T-cell (primary cell): ENCODE data around the gene SBK2. TPM values are rescaled to one million over a fixed set of nuclear protein-coding genes. Genes with fewer than 3 reads are reported as not detected.

Experiments
- ATAC-seq, 4 experiments: fragments of 200-7000 bp in 3 of 4; fragments of 150-1000 bp in 1 of 4; cut with Tn5 transposase; replicated peaks in 1 of 4; 1 replicate in 3 of 4; 2 replicates in 1 of 4; pipeline ENCODE4 v1.10.0; 2021; ENCODE audit warnings: moderate library complexity in 3 of 4, mild to moderate bottlenecking in 2 of 4, moderate number of reproducible peaks in 1 of 4
- CTCF ChIA-PET, 2 donors: fragments of 300-600 bp; sonication (Branson Sonifier 250); formaldehyde crosslinking; loops; one replicate each; lab custom pipeline; 2022; ENCODE audit warnings: antibody characterized with exemption in 2 of 2; lab: Charles Lee
- POLR2A ChIA-PET, 2 donors: fragments of 300-600 bp; sonication (Branson Sonifier 250); formaldehyde crosslinking; loops; one replicate each; lab custom pipeline; 2022; ENCODE audit warnings: antibody characterized with exemption in 2 of 2; lab: Charles Lee
- DNase-seq, 35 experiments: peaks; one replicate each; pipeline versions ENCODE4 v3.0.0 to v3.0.0-alpha.2; 2013 to 2023
- H3K27ac ChIP-seq: one replicate; pipeline ENCODE4 v1.5.1; 2013; ENCODE audit warnings: low read length
- H3K27me3 ChIP-seq, 2 experiments: replicated peaks in 1 of 2; 1 replicate in 1 of 2; 2 replicates in 1 of 2; pipeline versions ENCODE4 v1.6.1 to v1.7.0; 2013; ENCODE audit warnings: low read length in 1 of 2, mixed read lengths in 1 of 2; ENCODE audit not compliant: control insufficient read depth in 2 of 2, insufficient read depth in 2 of 2; ENCODE audit errors: extremely low read depth in 1 of 2
- H3K36me3 ChIP-seq, 2 donors: 1 replicate in 1 of 2; 2 replicates in 1 of 2; pipeline versions ENCODE4 v1.6.1 to v1.7.0; 2013; ENCODE audit warnings: low read length in 1 of 2; ENCODE audit not compliant: control insufficient read depth in 2 of 2, insufficient read depth in 1 of 2; ENCODE audit errors: extremely low read depth in 1 of 2
- H3K4me1 ChIP-seq, 2 experiments: 1 replicate in 1 of 2; 2 replicates in 1 of 2; pipeline versions ENCODE4 v1.6.1 to v1.7.0; 2013; ENCODE audit warnings: low read length in 2 of 2, mixed read lengths in 1 of 2; ENCODE audit not compliant: insufficient read depth in 2 of 2, control insufficient read depth in 1 of 2; ENCODE audit errors: extremely low read depth in 1 of 2
- H3K4me3 ChIP-seq, 2 donors: 1 replicate in 1 of 2; 2 replicates in 1 of 2; pipeline versions ENCODE4 v1.5.1 to v1.7.0; 2013; ENCODE audit warnings: mild to moderate bottlenecking in 2 of 2, low read length in 1 of 2, moderate library complexity in 1 of 2; ENCODE audit not compliant: control insufficient read depth in 1 of 2; ENCODE audit errors: extremely low read depth in 1 of 2
- H3K9me3 ChIP-seq: 2 replicates; pipeline ENCODE4 v1.7.0; 2013
- H3K27ac Mint-ChIP-seq, 2 donors: one replicate each; pipeline ENCODE4 v1.8.0; 2020 to 2021; ENCODE audit warnings: mild to moderate bottlenecking in 2 of 2, mixed read lengths in 2 of 2
- H3K27me3 Mint-ChIP-seq, 2 donors: one replicate each; pipeline ENCODE4 v1.8.0; 2021 to 2022; ENCODE audit warnings: mixed read lengths in 2 of 2
- H3K36me3 Mint-ChIP-seq: one replicate; pipeline ENCODE4 v1.8.0; 2021; ENCODE audit warnings: mixed read lengths
- H3K4me1 Mint-ChIP-seq, 3 donors: one replicate each; pipeline ENCODE4 v1.8.0; 2020 to 2022; ENCODE audit warnings: mixed read lengths in 3 of 3, mild to moderate bottlenecking in 1 of 3
- H3K4me3 Mint-ChIP-seq, 3 donors: one replicate each; pipeline ENCODE4 v1.8.0; 2020 to 2022; ENCODE audit warnings: mild to moderate bottlenecking in 3 of 3, mixed read lengths in 3 of 3, moderate library complexity in 3 of 3
- H3K9me3 Mint-ChIP-seq, 3 donors: one replicate each; pipeline ENCODE4 v1.8.0; 2020 to 2022; ENCODE audit warnings: mixed read lengths in 3 of 3
- WGBS: methylation state at CpG from one replicate; pipeline ENCODE4 v1.1.5; 2013; ENCODE audit warnings: missing lambda C conversion rate; ENCODE audit not compliant: insufficient coverage; 5-methylcytosine and 5-hydroxymethylcytosine counted together
- total RNA-seq, 35 experiments: library from RNA in 6 of 35; stranded (reverse) in 6 of 35; fragments of 120-200 nt in 1 of 35; gene quantifications; one replicate each; pipeline versions ENCODE4 v1.2.1 to v1.2.4 and lab custom pipeline; 2013 to 2026

Gene SBK2
- total RNA-seq, 5 donors from 2014 or later (not counting 1 experiment from before 2014, with no cell fraction given) = not detected

GRCh38 chr19:55539090-55539984 lies 2.4 kb upstream of the SBK2 start:
- Mint-ChIP-seq H3K4me3 (no peak overlapping the region), H3K4me1 (no peaks in the 10 kb centered on the region), H3K9me3 (peaks cover 0 to 3% (median 0%) of the 10 kb centered on the region in 3 donors), H3K27ac (no peak overlapping the region), H3K36me3 (no peaks in the 10 kb centered on the region), H3K27me3 (peaks cover 5 to 7% of the 10 kb centered on the region in 2 donors)
- WGBS = 91% methylated on average over 33 of the region's 33 CpGs
- H3K27me3 ChIP-seq = peaks cover 0 to 15% of the 10 kb centered on the region in 2 experiments
- H3K36me3 ChIP-seq = no peaks in the 10 kb centered on the region
- no peaks in the 10 kb centered on the region for H3K4me1 ChIP-seq
- ChIA-PET POLR2A (no interaction called here), CTCF (no interaction called here)
- H3K27ac ChIP-seq = no peak overlapping the region
- ATAC-seq (no peak), DNase-seq (no peak)
- no peak overlapping the region for H3K4me3 ChIP-seq
- H3K9me3 ChIP-seq = no peaks in the 10 kb centered on the region

GRCh38 chr19:55538132-55538531 lies 1.2 kb upstream of the SBK2 start:
- no peak overlapping the region for H3K4me3 Mint-ChIP-seq

GRCh38 chr19:55537741-55538111 lies 793 bp upstream of the SBK2 start:
- H3K27ac ChIP-seq = no peak overlapping the region
- DNase-seq = no peak
- CTCF ChIA-PET = no interaction called here
- no peaks in the 10 kb centered on the region for H3K9me3 Mint-ChIP-seq
- no peaks in the 10 kb centered on the region for H3K36me3 Mint-ChIP-seq
- H3K27me3 Mint-ChIP-seq = peaks cover 0 to 2% of the 10 kb centered on the region in 2 donors
- peaks cover 0 to 11% of the 10 kb centered on the region in 2 experiments for H3K27me3 ChIP-seq
- ATAC-seq = no peak
- H3K4me1 Mint-ChIP-seq = no peaks in the 10 kb centered on the region
- H3K9me3 ChIP-seq = no peaks in the 10 kb centered on the region
- H3K36me3 ChIP-seq = no peaks in the 10 kb centered on the region
- H3K4me3 ChIP-seq = no peak overlapping the region
- POLR2A ChIA-PET = no interaction called here
- no peak overlapping the region for H3K4me3 Mint-ChIP-seq
- no peaks in the 10 kb centered on the region for H3K4me1 ChIP-seq
- 100% methylated on average over 3 of the region's 5 CpGs for WGBS
- no peak overlapping the region for H3K27ac Mint-ChIP-seq

More at GRCh38 chr19:55538132-55538531, 1.2 kb upstream of the SBK2 start:
- no peaks in the 10 kb centered on the region for H3K4me1 Mint-ChIP-seq
- H3K9me3 Mint-ChIP-seq = no peaks in the 10 kb centered on the region
- no peaks in the 10 kb centered on the region for H3K4me1 ChIP-seq
- H3K27me3 Mint-ChIP-seq = peaks cover under 1 to 2% of the 10 kb centered on the region in 2 donors
- WGBS = 100% methylated on average over 3 of the region's 5 CpGs
- no peaks in the 10 kb centered on the region for H3K9me3 ChIP-seq
- H3K27ac Mint-ChIP-seq = no peak overlapping the region
- H3K36me3 Mint-ChIP-seq = no peaks in the 10 kb centered on the region
- DNase-seq (no peak), ATAC-seq (no peak)
- H3K27ac ChIP-seq = no peak overlapping the region
- CTCF ChIA-PET = no interaction called here
- no peak overlapping the region for H3K4me3 ChIP-seq
- peaks cover 0 to 9% of the 10 kb centered on the region in 2 experiments for H3K27me3 ChIP-seq
- POLR2A ChIA-PET = no interaction called here
- no peaks in the 10 kb centered on the region for H3K36me3 ChIP-seq

- peaks cover 0 to 15% of the 10 kb centered on the region in 2 experiments for H3K27me3 ChIP-seq
- H3K9me3 Mint-ChIP-seq = no peaks in the 10 kb centered on the region
- H3K4me3 ChIP-seq = no peak overlapping the region
- DNase-seq = no peak
- no peaks in the 10 kb centered on the region for H3K9me3 ChIP-seq
- no peaks in the 10 kb centered on the region for H3K36me3 ChIP-seq
- no peak overlapping the region for H3K27ac Mint-ChIP-seq
- no peaks in the 10 kb centered on the region for H3K27me3 Mint-ChIP-seq
- no peak overlapping the region for H3K27ac ChIP-seq
- WGBS = 91% methylated on average over 5 of the region's 11 CpGs
- H3K4me1 Mint-ChIP-seq = no peaks in the 10 kb centered on the region
- no peaks in the 10 kb centered on the region for H3K36me3 Mint-ChIP-seq
- POLR2A ChIA-PET = no interaction called here
- H3K4me1 ChIP-seq = no peaks in the 10 kb centered on the region
- CTCF ChIA-PET = no interaction called here
- no peak for ATAC-seq
- H3K4me3 Mint-ChIP-seq = no peak overlapping the region
Observed at GRCh38 chr19:55536366-55536765, 567 bp downstream of the SBK2 start.

- Histone ChIP-seq H3K36me3 (no peaks in the 10 kb centered on the region), H3K27ac (no peak overlapping the region), H3K4me1 (no peaks in the 10 kb centered on the region), H3K9me3 (no peaks in the 10 kb centered on the region), H3K27me3 (peaks cover 0 to 18% of the 10 kb centered on the region in 2 experiments), H3K4me3 (no peak overlapping the region)
- WGBS = 93% methylated on average over 22 of the region's 22 CpGs
- ATAC-seq = no peak
- Mint-ChIP-seq H3K27ac (no peak overlapping the region), H3K4me1 (no peaks in the 10 kb centered on the region), H3K36me3 (no peaks in the 10 kb centered on the region), H3K4me3 (no peak overlapping the region), H3K27me3 (no peaks in the 10 kb centered on the region), H3K9me3 (no peaks in the 10 kb centered on the region)
- no peak for DNase-seq
- ChIA-PET CTCF (no interaction called here), POLR2A (no interaction called here)
Observed at GRCh38 chr19:55535965-55536350, 975 bp downstream of the SBK2 start.

GRCh38 chr19:55535173-55535964 lies 1.6 kb downstream of the SBK2 start:
- H3K4me3 ChIP-seq = no peak overlapping the region
- no peak overlapping the region for H3K27ac Mint-ChIP-seq
- ChIA-PET CTCF (interaction anchor here in 1 of 2 donors (0.6 kb wide), 1 partner anchor 10 kb away, joined by 6 read pairs; no protein-coding TSS in a partner anchor), POLR2A (no interaction called here)
- ATAC-seq (no peak), DNase-seq (no peak)
- H3K4me1 ChIP-seq = no peaks in the 10 kb centered on the region
- H3K27me3 Mint-ChIP-seq = no peaks in the 10 kb centered on the region
- no peaks in the 10 kb centered on the region for H3K36me3 Mint-ChIP-seq
- H3K9me3 ChIP-seq = no peaks in the 10 kb centered on the region
- no peaks in the 10 kb centered on the region for H3K9me3 Mint-ChIP-seq
- 93% methylated on average over 4 of the region's 12 CpGs for WGBS
- no peak overlapping the region for H3K4me3 Mint-ChIP-seq
- H3K27ac ChIP-seq = no peak overlapping the region
- H3K27me3 ChIP-seq = peaks cover 0 to 14% of the 10 kb centered on the region in 2 experiments
- no peaks in the 10 kb centered on the region for H3K4me1 Mint-ChIP-seq
- H3K36me3 ChIP-seq = no peaks in the 10 kb centered on the region
